ENCODE measurements around the gene CDH4. TPM values are rescaled to one million over a fixed set of nuclear protein-coding genes. Genes with fewer than 3 reads are reported as not detected.

The CDH4 gene
- total RNA-seq, 2 donors from 2014 or later: 0.07 to 0.94 TPM

DNA sequence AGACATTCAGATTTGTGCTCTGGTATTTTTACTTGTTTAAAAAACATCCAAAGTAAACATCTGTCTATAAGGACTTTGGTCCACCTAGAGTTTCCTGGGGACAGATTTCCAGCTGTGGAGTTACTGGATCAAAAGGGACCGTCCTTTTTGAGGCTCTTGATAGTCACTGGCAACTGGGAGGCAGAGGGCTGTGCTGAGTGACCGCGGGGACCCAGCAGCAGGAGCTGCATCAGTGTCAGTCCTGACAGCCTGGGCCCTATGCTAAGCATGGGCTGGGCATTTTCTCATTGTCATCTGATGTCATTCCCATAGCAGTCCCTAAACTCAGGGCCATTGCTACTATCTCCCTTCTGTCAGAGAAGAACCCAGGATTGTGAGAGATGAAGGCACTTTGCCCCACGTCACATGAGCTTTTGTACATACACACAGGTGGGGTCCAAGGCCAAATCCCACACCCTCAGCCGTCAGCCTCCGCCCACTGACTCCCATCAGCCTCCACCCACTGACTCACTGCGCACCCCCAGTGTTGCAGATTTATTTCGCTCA lies 519.8 kb downstream of the CDH4 start:
- TF ChIP-seq, protein P1, sequence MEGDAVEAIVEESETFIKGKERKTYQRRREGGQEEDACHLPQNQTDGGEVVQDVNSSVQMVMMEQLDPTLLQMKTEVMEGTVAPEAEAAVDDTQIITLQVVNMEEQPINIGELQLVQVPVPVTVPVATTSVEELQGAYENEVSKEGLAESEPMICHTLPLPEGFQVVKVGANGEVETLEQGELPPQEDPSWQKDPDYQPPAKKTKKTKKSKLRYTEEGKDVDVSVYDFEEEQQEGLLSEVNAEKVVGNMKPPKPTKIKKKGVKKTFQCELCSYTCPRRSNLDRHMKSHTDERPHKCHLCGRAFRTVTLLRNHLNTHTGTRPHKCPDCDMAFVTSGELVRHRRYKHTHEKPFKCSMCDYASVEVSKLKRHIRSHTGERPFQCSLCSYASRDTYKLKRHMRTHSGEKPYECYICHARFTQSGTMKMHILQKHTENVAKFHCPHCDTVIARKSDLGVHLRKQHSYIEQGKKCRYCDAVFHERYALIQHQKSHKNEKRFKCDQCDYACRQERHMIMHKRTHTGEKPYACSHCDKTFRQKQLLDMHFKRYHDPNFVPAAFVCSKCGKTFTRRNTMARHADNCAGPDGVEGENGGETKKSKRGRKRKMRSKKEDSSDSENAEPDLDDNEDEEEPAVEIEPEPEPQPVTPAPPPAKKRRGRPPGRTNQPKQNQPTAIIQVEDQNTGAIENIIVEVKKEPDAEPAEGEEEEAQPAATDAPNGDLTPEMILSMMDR (IDR thresholded peaks at IDR 0.05): no peak
- Histone ChIP-seq H3K27me3 (no peaks in the 10 kb centered on the region), H3K27ac (no peak overlapping the region), H3K36me3 (no peaks in the 10 kb centered on the region), H3K4me1 (no peaks in the 10 kb centered on the region), H3K9me3 (no peaks in the 10 kb centered on the region), H3K4me3 (no peak overlapping the region)
- no peak for DNase-seq (ENCODE audit: low spot score)

DNA sequence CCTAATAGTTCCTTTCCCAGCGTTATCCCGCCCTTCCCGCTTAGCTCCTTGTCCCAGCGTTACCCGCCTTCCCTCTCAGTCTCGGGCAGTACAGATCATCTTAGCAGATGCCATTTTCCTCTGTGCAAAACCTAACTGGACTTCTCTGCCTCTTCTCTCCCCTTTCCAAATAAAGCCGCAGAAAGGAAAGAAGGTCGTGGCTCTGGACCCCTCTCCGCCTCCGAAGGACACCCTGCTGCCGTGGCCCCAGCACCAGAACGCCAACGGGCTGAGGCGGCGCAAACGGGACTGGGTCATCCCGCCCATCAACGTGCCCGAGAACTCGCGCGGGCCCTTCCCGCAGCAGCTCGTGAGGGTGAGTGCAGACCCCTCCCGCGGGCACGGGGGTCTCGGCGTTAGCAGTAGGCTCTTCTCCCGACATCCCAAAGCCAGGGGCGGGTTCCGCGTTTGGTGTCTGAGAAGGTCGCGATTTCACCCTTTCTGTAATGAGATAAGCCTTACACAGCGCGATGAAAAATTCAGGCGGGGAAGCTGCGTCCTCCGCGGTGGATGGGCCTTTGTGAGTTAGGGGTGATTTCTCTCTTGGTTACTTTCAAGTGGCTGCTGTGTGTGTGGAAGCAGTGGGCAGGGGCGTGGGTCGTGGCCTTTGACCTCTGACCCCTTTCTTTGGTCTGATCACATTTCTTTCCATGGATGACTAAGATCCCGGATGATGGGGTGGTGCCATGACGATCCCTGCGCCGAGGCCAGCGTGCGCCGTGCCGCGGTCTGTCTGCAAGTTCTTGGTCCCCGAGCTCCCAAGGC lies 521.0 kb downstream of the CDH4 start:
- TF ChIP-seq, protein P1 (IDR thresholded peaks at IDR 0.05): no peak
- H3K9me3 ChIP-seq: no peaks in the 10 kb centered on the region
- H3K36me3 ChIP-seq: no peaks in the 10 kb centered on the region
- H3K27me3 ChIP-seq: no peaks in the 10 kb centered on the region
- H3K27ac ChIP-seq: no peak overlapping the region
- no peaks in the 10 kb centered on the region for H3K4me1 ChIP-seq
- no peak overlapping the region for H3K4me3 ChIP-seq
- no peak for DNase-seq (ENCODE audit: low spot score)

DNA sequence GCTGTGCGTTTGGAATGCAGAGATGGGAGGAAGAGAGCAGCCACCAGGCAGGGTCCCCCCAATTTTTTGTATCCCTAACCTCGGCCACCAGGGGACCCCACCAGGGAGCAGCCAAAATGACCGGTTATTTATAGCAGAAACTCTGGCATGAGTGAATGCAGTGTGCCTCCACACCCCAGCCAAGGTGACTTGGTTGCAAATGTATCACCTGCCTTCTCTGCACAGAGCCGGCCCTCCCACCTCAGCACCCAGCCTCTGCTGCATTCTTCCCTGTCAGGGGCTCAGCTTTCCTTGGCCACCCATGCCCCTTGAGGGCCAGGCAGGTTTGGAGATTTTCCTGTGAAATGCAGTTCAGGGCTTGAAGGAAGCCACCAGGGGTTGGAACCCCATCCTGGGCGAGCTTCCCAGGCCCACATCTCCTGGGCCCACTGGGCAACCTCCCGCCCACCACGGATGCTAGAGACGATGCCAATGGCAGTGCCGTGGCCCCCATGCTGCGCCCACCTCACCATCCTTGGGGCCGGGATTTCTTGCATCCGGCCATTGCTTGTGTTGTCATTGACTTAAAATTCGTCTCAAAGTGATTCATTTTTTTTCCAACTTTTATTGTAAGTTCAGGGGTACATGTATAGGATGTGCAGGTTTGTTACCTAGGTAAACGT lies 522.0 kb downstream of the CDH4 start:
- no peaks in the 10 kb centered on the region for H3K9me3 ChIP-seq
- no peaks in the 10 kb centered on the region for H3K27me3 ChIP-seq
- TF ChIP-seq, protein P1 (IDR thresholded peaks at IDR 0.05): no peak
- H3K4me1 ChIP-seq: no peaks in the 10 kb centered on the region
- H3K36me3 ChIP-seq: no peaks in the 10 kb centered on the region
- H3K4me3 ChIP-seq: no peak overlapping the region
- H3K27ac ChIP-seq: no peak overlapping the region
- DNase-seq (ENCODE audit: low spot score): no peak

DNA sequence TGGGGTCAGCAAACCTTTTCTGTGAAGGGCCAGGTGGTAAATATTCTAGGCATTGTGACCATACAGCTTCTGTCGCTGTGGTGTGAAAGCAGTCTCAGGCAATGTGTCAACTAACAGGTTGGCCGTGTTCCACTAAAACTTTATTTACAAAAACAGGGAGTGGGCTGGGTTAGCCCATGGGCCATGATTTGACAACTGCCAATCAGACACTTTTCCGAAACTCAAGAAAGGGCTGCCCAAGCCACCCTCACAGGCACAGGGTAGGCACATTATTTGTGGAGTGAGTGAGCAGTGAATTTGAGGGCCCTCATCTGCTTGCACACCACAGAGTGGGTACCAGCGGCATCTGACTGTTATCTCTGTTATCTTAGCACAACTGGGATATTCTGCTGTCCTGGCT lies 523.4 kb downstream of the CDH4 start:
- H3K36me3 ChIP-seq: no peaks in the 10 kb centered on the region
- H3K27ac ChIP-seq: no peak overlapping the region
- H3K27me3 ChIP-seq: no peaks in the 10 kb centered on the region
- TF ChIP-seq, protein P1 (IDR thresholded peaks at IDR 0.05): no peak
- H3K9me3 ChIP-seq: no peaks in the 10 kb centered on the region
- no peak for DNase-seq (ENCODE audit: low spot score)
- H3K4me1 ChIP-seq: no peaks in the 10 kb centered on the region
- H3K4me3 ChIP-seq: no peak overlapping the region

DNA sequence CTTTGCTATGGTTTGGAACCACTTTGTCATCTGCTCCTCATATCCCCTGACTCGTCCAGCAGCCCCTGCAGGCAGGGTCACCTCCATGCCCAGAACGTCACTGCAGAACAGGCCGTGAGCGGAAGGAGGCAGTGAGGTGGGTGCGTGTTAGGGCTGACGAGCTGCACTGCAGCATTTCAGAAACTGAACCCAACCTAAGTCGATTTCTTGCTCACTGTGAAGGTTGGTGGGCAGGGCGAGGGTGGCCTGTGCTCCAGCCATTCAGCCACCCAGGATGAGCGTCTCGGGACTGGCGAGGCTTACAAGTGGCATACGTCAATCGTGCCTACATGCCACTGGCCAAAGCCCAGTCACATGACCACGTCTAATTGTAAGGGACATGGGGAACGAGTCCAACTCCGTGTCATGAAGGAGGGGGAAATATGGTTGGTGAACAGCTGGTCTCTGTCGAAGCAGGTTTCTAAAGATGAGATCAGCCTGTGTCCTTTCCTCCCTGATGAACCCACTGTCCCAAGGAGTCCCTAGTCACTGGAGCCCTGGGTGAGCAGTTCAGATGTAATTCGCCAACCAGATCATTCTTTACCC lies 524.5 kb downstream of the CDH4 start:
- no peak overlapping the region for H3K27ac ChIP-seq
- no peak for DNase-seq (ENCODE audit: low spot score)
- H3K36me3 ChIP-seq: no peaks in the 10 kb centered on the region
- TF ChIP-seq, protein P1 (IDR thresholded peaks at IDR 0.05): no peak
- no peaks in the 10 kb centered on the region for H3K27me3 ChIP-seq
- H3K9me3 ChIP-seq: peaks cover 0 to 4% of the 10 kb centered on the region in 2 donors
- H3K4me3 ChIP-seq: no peak overlapping the region
- no peaks in the 10 kb centered on the region for H3K4me1 ChIP-seq
